HG03521 (cell line): ENCODE results near the gene TTC7B.
"Not testable (repeated sequence)": the region's sequence is repeated elsewhere in the genome, so short reads cannot be mapped to it uniquely, and the experiment has no call there.

Source experiments
- ATAC-seq: cut with Tn5 transposase; IDR thresholded peaks from one replicate; pipeline ENCODE4 v1.9.1; 2021; ENCODE audit warnings: mild to moderate bottlenecking, moderate library complexity; ENCODE audit not compliant: unreplicated experiment

TTC7B gene

DNA sequence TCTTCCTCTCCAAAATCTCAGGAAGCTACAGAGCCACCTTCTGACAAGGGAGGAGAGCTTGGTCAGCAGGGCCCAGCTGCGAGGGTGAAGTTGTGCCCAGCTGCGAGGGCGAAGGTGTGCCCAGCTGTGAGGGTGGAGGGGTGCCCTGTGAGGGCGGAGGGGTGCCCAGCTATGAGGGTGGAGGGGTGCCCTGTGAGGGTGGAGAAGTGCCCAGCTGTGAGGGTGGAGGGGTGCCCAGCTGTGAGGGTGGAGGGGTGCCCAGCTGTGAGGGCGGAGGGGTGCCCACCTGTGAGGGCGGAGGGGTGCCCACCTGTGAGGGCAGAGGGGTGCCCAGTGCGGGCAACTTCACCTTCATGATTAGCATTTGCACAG lies 20.4 kb upstream of the TTC7B start:
- no peak for ATAC-seq

DNA sequence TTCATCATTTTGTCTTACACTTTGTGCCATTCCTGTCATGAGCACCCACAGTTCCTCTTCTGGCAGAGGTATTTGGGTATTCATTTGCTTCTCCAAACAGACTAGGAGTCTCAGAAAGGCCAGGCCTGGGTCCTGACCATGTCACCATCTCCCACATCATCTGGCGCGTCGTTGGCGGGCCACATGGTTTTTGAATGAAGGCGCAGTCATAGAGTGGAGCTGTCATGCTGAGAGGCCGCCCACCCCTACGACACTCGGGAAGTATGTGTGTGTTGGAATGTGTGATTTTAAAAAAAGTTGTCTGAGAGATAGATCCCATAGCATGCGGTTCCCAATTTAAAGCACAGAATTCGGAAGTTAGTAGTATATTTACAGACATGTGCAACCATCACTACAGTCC lies 15.6 kb upstream of the TTC7B start:
- no peak for ATAC-seq

DNA sequence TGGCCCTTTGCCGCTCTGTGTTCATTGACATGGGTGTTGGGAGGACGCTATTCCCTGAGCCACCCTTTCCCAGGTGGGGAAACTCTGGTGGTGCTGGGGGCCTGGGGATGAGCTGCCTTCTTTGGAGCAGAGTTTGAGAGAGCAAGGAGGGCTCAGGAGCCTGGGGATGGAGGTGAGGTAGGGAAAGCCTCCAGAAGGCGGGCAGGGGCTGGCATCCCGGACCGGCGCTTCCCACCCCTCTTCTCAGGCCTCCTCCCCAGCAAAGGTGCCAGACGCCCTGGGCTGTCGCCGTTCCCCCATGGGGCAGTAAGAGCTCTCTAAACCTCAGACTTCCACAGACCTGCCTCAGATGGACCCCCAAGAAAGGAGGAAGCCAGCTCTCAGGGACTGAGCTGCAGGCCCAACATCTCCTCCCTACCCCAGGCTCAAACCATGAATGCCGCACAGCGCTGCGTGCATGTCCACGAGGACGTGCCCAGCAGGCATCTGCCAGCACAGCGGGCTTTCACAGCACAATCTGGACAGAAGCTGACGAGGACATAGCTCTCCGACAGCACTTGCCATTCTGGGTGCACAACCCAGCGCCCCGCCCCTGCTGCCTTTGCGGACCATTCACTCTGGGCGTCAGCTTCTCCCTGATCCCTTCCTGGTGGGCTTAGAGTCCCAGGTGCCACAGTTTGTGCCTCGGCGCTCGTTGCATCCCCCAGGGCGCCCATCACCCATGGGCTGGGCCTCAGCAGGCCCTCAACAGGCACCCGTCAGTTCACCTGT lies 14.9 kb upstream of the TTC7B start:
- ATAC-seq, result no peak

DNA sequence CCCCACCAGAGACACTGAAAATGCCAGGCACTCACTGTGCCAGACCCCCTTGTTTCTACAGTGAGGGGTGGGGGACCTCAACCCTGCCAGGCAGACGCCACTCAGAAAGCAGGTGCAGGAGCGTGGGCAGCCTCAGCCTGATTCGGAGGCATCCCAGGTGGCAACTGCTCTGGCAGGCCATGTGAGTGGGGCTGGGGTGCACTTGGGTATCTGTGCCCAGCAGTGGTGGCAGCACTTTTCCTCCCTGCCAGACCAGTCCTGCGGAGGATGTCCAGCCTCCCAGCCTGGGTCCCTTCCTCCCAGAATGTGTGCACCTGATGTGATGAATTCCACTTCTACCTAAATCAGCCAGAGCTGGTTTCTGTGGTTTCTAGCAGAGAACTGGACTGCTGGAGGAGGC lies 13.4 kb upstream of the TTC7B start:
- no peak for ATAC-seq

DNA sequence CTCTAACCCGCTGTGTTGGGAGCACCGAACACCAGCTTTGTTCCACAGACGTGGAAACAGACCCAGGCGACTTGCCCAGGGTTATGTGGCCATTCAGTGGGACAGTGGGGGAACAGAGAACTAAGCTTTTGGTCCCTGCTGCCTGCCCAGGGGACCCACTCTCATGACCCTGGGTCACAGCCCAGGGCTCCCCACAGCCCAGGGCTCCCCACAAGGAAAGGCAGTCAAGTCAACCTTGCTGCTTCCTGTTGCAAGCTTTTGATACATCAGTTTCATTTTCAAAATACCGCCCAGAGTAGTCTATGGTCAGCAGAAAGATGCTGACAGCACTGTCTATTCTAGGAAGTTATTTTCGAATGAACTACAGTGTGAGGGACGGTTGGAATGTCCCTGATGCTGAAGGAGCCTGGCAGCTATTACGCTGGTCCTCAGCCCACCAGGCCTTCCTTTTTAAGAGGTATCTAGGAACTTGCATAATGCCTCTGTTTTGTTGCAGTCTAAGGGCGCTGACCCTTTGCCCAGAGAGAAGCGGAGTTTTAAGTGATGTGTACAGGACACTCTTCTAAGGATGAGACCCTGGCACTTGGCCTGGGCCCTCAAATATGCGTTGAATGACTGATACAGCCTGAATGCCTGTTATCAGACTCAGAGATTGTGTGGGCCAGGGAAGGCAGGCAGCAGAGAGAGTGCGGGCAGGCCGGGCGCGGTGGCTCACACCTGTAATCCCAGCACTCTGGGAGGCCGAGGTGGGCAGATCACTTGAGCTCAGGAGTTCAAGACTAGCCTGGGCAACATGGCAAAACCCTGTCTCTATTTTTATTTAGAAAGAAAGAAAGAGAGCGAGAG lies 12.6 kb upstream of the TTC7B start:
- peak; percentile 31 for ATAC-seq

DNA sequence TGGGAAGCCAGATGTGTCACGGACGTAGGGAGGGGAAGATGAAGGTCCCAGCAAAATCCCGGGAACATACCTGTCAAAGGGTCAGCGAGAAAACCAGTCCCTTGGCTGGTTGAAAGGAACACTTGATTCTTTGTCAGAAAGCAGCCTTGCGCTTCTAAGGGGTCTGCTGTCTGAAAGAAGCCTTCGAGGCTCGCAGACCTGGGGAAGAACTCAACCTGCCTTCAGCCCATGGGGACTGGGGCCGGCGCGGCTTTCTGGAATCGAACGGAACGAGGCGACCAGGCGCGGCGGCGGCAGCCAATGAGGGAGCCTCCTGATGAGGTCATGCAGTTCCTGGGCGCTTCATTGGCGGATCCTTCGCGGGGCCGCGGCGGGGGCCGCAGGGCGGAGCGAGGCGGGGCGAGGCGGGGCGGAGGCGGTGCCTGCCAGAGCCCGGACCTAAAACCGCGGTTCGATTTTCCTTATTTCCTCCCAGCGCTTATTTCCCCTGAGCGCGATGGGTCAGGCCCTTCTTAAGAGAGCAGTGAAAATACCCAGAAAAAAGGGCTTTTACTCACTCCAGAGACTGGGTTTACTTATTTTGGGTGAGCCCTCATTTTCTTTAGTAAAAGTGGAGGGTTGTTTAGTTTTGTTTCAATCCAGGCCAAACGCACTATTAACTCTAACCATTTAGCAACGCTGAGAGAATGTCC lies 11.8 kb upstream of the TTC7B start:
- ATAC-seq, result peak; percentile 99

DNA sequence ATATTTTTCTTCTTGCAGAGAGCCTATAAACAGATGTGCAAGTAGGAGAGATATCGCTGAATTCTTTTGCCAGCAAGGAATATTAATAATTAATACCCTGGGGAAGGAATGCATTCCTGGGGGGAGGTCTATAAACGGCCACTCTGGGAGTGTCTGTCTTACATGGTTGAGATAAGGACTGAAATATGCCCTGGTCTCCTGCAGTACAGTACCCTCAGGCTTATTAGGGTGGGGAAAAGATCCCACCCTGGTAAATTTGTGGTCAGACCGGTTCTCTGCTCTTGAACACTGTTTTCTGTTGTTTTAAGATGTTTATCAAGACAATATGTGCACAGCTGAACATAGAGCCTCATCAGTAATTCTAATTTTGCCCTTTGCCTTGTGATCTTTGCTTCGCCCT lies 7.3 kb upstream of the TTC7B start:
- ATAC-seq, result not testable (repeated sequence)

DNA sequence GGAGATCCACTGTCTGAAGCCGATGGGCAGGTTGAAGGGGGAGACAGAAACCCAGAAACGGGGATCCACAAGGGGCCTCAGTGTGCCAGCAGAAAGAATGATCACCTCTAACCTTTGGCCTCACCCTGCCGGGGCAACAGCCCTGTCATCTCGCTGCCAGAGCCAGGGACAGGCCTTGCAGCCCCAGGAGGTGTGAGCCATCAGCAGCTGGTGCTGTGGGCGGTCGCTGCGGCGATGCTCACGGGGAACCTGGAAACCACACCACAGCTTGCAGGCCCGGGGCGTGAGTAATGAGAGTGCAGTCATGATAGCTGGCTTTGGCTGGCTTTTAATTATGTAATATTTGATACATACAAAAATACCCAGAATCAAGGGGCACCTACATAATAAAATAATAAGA lies 4.7 kb upstream of the TTC7B start:
- peak; percentile 58 for ATAC-seq

DNA sequence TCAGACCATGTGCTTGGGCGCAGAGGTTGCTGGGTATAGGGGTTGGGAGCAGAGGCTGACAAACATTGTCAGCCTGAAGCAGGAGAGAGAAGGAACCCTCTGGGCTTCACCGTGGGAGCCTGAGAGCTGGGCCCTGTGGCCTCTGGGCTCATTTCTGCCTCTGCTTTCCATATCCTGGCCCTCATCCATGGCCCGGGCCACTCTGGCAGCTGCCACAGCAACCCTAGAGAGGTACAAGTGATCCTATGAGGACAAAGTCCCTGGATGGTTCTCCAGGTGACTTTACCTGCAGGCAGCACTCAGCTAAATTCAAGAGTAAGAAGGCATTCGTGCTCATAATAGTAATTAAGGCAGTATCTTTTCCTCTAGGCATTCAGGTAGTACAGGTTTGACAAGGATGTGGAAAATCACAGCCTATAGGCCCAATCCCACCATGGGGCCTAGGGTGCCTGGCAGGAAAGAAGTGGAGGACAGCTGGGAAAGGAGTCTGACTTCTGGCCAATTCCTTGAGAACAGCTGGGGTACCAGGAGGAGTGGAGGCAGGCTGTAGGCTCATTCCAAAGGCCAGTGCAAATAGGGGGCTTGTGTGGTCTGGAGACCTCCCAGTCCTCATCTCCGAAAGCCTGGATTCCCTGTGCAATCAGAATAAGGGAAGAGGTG lies 3.6 kb upstream of the TTC7B start:
- ATAC-seq, result no peak

DNA sequence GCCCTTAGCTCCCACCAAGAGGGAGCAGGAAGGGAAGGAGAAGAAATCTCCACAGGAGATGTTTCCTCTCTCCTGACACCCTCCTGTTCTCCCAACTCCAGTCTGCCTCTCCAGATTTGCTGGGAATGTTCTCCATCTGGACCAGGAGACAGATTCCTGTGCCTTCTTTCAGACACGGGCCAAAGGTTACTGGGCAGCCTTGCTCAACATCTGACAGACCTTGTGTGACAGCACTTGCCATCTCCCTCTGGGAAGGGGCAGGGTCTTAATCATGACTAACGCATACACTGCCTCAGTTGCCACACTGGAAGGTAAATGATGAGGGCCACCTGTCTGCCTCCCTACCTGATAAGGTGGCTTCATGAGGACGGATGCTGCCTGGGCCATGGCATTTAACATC lies 2.5 kb upstream of the TTC7B start:
- ATAC-seq, result no peak

DNA sequence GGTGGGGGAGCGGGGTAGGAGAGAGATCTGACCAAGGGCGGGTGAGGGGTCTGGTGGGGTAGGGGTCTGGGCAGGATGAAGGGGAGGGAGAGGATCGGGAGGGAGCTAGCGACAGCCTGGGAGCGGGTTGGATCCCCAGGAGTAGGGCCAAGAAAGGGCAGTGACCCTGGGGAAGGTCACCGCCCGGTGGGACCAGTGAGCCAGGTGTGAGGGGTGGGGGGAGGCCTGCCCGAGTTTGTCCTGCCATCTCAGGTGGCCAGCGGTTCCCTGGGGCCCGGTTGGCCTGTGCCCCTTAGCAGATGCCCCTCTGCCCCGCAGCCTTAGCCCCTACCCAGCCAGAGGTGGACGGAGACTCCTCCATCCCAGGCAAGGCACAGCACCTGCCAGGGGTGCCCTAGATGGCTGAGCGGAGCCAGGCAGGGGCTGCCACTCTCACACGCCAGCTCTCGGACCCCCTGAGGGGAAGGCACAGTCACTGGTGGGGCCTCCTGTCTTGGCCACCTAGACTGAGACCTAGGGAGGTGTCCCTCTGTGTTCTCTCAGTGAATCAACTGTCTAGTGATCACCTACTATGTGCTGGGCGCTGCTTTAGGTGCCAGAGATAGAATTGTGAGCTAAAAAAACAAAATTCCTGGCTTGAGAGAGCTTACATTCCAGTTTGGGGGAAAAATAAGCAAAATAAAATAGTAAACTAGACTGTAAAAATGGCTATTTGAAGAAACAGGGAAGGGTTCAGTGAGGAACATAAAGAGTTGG lies 629 bp upstream of the TTC7B start:
- no peak for ATAC-seq

DNA sequence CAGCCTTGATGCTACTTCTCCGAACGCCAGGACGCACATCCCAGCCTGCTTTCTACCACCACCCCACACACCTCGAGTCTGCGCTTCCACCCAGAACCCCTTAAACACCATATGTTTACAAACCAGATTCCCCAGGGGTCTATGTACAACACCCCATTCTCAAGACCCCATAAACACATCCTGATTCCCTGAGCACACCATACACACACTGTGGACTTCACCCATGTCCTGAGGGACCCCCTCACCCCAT lies 733 bp downstream of the TTC7B start:
- ATAC-seq, result no peak

DNA sequence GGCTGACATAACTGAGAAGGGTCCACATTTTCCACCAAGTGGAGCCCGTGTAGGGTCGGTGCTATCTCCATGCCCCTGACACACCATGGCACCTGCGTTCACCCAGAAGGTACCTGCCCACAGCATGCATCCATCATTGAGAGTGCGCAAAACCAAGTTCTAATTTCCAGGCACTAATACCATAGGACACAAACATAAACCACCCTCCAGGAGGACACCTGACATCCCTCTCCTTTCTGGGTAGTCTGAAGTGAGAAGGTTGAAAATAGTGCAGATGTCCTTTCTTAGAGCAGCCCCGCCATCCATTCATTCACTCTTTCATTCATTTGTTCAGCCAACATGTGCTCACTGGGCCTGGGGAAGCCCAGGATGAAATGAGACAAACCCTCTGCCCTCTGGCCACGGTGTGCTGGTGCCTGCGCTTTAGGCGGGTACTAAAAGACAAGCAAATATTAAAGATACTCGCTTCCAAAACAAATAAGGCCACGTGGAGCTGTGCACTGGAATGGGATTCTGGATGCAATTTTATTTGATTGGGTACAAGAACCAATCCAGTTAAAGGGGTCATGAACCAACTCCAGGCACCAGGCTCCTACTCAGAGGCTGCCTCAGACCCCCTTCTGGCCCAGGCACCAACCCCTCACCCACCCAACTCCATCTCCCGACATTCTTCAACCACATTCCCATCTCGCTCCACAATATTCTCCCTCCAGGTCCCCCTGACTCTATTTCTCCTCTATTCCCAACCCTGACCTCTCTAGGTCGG lies 1.2 kb downstream of the TTC7B start:
- no peak for ATAC-seq

DNA sequence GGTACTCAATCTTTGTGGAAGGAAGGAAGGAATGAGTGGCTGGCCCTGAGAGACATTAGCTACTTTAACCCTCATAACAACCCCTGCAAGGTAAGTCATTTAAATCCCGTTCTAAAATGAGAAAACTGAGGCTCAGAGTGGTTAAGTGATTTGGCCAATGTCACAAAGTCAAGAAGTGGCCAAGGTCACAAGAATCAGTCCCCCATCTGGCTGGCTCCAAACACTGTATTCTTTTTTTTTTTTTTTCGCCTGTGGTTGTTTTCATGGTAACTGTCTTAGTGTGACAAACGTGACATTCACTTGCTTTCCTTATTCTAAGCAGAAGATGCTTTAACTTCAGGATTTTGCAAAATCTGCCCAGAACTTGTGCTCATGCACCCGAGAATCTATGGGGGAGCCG lies 2.8 kb downstream of the TTC7B start:
- ATAC-seq, result no peak

DNA sequence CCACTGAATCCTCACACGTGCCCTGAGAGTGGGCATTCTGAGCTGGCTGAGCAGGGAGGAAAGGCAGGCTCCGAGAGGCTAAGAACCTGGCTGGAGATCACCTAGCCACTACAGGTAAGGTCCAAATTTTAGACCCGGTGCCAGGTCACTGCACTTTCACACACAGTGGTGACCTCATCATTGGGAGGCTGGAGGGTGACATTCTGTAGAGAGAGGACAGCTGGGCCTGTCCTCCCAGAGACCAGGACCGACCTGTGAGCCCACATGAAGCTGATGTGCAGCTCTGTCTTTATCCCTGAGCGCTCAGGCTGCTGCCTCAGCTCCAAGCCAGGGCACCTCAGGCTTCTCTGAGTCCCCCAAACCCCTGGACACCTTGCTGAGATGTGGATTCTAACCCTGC lies 4.1 kb downstream of the TTC7B start:
- no peak for ATAC-seq

DNA sequence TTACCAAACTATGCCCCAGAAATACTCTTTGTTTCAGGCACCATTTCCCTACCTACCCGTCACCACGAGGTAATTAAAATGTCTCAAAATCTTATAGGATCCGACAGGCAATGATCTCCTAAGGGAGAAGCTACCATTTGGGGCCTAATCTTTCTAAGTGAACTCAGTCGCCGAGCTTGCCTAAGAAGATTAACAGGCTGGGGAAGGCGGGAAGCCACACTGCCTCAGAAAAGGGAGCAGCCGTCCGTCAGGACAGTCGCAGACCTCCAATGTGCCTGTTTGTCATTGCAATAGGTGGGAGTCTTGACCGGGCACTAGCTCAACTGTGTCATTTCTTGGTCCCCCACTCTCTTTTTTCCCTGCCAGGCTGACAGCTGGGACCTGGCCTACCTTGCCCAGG lies 4.6 kb downstream of the TTC7B start:
- ATAC-seq, result no peak

DNA sequence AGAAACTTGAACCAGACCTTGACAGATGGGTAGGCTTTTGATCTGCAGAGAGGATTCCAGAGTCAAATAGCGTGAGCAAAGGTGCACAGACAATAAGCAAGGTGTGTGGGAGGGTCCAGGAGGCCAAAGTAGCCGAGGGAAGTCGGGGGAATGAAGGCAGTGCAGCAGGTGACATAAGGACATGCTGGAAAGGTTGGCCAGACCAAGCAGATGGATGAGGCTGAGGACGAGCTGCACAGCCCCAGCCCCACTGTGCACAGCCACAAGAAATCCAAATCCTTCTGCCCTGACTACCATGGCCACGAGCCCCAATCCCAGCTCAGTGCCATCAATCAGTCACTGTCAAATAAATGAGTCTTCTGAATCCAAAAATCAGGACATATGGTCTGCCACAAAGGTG lies 5.4 kb downstream of the TTC7B start:
- no peak for ATAC-seq

DNA sequence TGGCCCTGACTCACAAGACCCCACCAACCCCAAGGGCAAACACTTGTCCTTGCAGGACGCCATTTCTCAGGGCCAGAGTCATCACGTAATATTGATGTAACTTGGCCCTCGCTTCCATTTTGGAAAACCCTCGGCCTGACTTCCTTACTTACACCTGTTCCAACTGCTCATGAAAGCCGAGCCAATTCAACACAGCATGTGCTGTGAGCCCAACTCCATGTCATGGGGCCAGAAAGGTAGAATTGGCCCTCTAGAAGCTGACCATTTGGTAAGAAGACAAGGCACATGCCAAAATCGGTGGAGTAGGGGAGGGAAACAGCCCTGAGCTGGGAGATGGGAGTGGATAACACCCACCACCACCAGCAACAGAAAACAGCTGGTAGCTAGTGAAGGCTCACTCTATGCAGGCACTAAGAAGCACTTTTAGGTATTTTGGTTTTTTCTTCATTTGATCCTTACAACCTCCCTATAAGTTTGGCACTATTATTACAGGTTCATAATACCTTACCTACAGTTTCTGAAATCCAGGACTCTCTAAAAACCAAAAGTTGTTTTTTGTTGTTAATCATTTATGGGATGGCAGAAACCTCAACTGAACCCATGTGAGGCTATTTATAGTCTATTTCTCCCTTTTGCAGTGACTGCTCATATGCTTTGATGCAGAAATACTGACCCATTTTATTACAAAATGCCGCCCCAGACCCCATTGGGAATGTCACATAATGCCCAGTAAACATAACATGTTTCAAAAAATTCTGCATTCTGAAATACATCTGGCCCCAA lies 6.5 kb downstream of the TTC7B start:
- ATAC-seq, result no peak

DNA sequence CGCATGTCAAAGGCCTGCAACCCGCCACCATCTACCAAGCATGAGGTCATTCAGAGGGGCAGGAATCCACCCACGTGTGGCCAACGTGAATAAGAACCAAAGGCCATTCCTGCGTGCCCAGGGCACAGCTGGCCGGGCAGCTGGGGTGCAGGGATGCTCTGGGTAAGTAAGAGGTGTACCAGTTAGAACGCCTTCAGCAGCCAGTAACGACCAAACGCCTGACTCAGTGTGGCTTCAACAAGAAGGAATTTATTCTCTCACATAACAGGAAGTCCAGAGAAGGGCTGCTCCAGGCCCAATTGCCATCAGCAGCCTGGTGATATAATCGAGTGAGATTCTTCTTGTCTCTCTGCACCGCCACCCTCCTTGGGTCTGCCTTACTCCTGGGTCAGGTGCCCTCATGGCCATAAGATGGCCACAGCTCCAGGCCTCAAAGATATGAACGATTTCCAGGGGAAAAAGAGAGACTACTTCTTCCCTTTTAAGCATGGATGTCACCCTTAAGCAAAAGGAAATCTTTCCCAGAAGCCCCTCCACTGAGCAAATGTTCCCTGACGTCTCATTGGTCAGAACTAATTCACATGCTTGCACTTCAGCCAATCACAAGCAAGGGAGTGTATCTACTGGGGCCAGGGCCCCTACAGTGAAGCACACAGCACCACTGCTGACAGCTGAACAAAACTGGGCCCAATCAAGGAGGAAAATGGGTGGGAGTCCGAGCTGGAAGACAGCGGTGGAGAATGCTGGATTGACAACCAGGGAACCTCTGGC lies 7.3 kb downstream of the TTC7B start:
- ATAC-seq, result no peak
